ENCODE results near the gene YARS2. TPM values are rescaled to one million over a fixed set of nuclear protein-coding genes. Genes with fewer than 3 reads are reported as not detected.
"Not testable (repeated sequence)": the region's sequence is repeated elsewhere in the genome, so short reads cannot be mapped to it uniquely, and the experiment has no call there.

YARS2 gene
- total and polyA plus RNA-seq, 8 donors, result 0.58 to 22.6 (median 12.1) TPM

GRCh38 chr12:32734952-32735351, 20.7 kb downstream of the YARS2 start:
- Histone ChIP-seq H3K36me3 (peaks cover 26 to 100% (median 96%) of the 10 kb centered on the region in 4 donors), H3K4me3 (no peak overlapping the region), H3K4me1 (peaks cover 0 to 3% (median 0%) of the 10 kb centered on the region in 4 donors), H3K27ac (no peak overlapping the region), H3K9me3 (no peaks in the 10 kb centered on the region), H3K27me3 (no peaks in the 10 kb centered on the region)
- intact Hi-C loops (cut with DNase I; ENCODE audit: low total_unique reads), result no loop called here
- TF ChIP-seq POLR2A (IDR thresholded peaks at IDR 0.05), result no peak
- DNase-seq, result no peak
- 91 to 100% (median 98%) methylated on average over 1 of the region's 1 CpG for WGBS, 5 donors

GRCh38 chr12:32727237-32727636, 28.5 kb downstream of the YARS2 start:
- no peak for DNase-seq
- H3K9me3 ChIP-seq, result no peaks in the 10 kb centered on the region
- H3K4me3 ChIP-seq, result no peak overlapping the region
- peaks cover 11 to 90% (median 80%) of the 10 kb centered on the region in 4 donors for H3K36me3 ChIP-seq
- 66 to 76% (median 73%) methylated on average over 3 of the region's 3 CpGs for WGBS, 5 donors
- no peaks in the 10 kb centered on the region for H3K27me3 ChIP-seq
- no peak for TF ChIP-seq CTCF (IDR thresholded peaks at IDR 0.05)
- TF ChIP-seq POLR2AphosphoS5 (IDR thresholded peaks at IDR 0.05), result no peak
- no peak for TF ChIP-seq POLR2A (IDR thresholded peaks at IDR 0.05)
- TF ChIP-seq EP300 (IDR thresholded peaks at IDR 0.05), result no peak
- H3K4me1 ChIP-seq, result no peaks in the 10 kb centered on the region
- H3K27ac ChIP-seq, result no peak overlapping the region
- intact Hi-C loops (cut with DNase I; ENCODE audit: low total_unique reads), result no loop called here

- H3K9me3 ChIP-seq, result no peaks in the 10 kb centered on the region
- no peaks in the 10 kb centered on the region for H3K27me3 ChIP-seq
- peaks cover 12 to 90% (median 80%) of the 10 kb centered on the region in 4 donors for H3K36me3 ChIP-seq
- no peak for TF ChIP-seq POLR2A (IDR thresholded peaks at IDR 0.05)
- no peak for TF ChIP-seq POLR2AphosphoS5 (IDR thresholded peaks at IDR 0.05)
- no peak for TF ChIP-seq CTCF (IDR thresholded peaks at IDR 0.05)
- no peak for TF ChIP-seq EP300 (IDR thresholded peaks at IDR 0.05)
- no peak overlapping the region for H3K4me3 ChIP-seq
- H3K27ac ChIP-seq, result no peak overlapping the region
- no peak for DNase-seq
- H3K4me1 ChIP-seq, result no peaks in the 10 kb centered on the region
- intact Hi-C loops (cut with DNase I; ENCODE audit: low total_unique reads), result no loop called here
- WGBS, 5 donors, result 92 to 98% (median 95%) methylated on average over 2 of the region's 2 CpGs
These were observed 29.4 kb downstream of the YARS2 start for GRCh38 chr12:32726286-32726685.

- WGBS, 5 donors, result 93 to 99% (median 98%) methylated on average over 3 of the region's 3 CpGs
These were observed 30.4 kb downstream of the YARS2 start for GRCh38 chr12:32725308-32725707.

GRCh38 chr12:32718926-32719325, 36.8 kb downstream of the YARS2 start:
- DNase-seq, result no peak
- Histone ChIP-seq H3K4me3 (no peak overlapping the region), H3K27ac (no peak overlapping the region), H3K4me1 (no peaks in the 10 kb centered on the region), H3K36me3 (peaks cover 8 to 75% (median 62%) of the 10 kb centered on the region in 4 donors), H3K9me3 (no peaks in the 10 kb centered on the region), H3K27me3 (no peaks in the 10 kb centered on the region)
- TF ChIP-seq POLR2A (IDR thresholded peaks at IDR 0.05), result no peak
- no peak for TF ChIP-seq POLR2AphosphoS5 (IDR thresholded peaks at IDR 0.05)
- TF ChIP-seq EP300 (IDR thresholded peaks at IDR 0.05), result no peak
- TF ChIP-seq CTCF (IDR thresholded peaks at IDR 0.05), result no peak
- intact Hi-C loops (cut with DNase I; ENCODE audit: low total_unique reads), result no loop called here
- WGBS, 5 donors, result 88 to 100% (median 98%) methylated on average over 2 of the region's 2 CpGs

More at GRCh38 chr12:32725308-32725707, 30.4 kb downstream of the YARS2 start:
- H3K9me3 ChIP-seq; H3K4me3 ChIP-seq; H3K4me1 ChIP-seq; H3K27ac ChIP-seq; H3K27me3 ChIP-seq; DNase-seq; intact Hi-C loops (cut with DNase I; ENCODE audit: low total_unique reads): not testable (repeated sequence)
- H3K36me3 ChIP-seq, result peaks cover 10 to 90% (median 80%) of the 10 kb centered on the region in 4 donors
